ENCODE data around the gene FEN1. TPM values are rescaled to one million over a fixed set of nuclear protein-coding genes. Genes with fewer than 3 reads are reported as not detected.

Gene FEN1
- total and polyA plus RNA-seq, 2 of the 8 experiments (the other 6 are each of a cell fraction or from before 2014, with no cell fraction given), result 52.6 to 86.1 TPM

DNA sequence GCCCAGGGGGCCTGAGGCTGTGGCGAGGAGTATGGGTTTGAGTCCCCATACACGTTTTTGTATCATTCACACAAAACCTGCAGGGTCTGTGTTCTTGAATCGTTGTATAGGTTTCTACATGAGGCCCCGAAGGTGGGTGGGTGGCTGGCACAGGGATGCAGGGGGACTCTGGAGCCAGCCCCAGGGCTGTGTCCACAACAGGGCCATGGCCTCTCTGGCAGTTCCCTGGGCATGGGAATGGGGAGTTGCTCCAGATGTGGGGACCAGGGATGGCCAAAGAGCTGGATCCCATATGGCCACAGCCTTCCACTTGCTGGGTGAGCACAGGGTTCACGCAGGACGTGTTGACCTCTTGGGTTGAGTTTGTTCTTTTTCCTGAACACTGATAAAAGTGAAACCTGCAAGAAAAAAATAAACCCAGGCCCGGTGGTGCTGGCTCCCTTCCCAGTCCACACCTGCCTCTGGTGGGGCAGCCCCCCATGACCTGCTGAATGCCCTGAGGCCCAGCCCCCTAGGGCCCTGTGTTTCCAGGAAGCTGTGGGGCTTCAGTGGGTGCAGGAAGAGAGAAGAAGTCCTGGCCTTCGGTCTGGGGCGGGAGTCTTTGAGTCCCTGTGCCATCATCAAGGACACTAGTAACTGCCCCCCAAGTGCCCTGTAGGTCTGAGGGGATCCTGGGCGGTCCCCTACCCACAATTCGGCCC is 24.2 kb upstream of the FEN1 start (continued):
- no peak for TF ChIP-seq KDM4A (IDR thresholded peaks at IDR 0.05; ENCODE audit: low read depth, low read length, severe bottlenecking)
- no peak for TF ChIP-seq HDAC2 (IDR thresholded peaks at IDR 0.05; ENCODE audit: borderline replicate concordance in 1 of 2, low read depth in 2 of 2, low read length in 2 of 2)
- TF ChIP-seq ASH2L (IDR thresholded peaks at IDR 0.05; ENCODE audit: low read length), result no peak
